Activated CD8-positive, alpha-beta T cell treated with anti-CD3 and anti-CD28 coated beads, Interleukin-2, amount 10 ng/mL, durations not matched to agents 7 days and 5 days (primary cell): ENCODE measurements around the gene PRKCD. TPM values are rescaled to one million over a fixed set of nuclear protein-coding genes. Genes with fewer than 3 reads are reported as not detected.

Source experiments
- ATAC-seq: fragments of 150-1000 bp; cut with Tn5 transposase; one replicate; pipeline ENCODE4 v1.10.0; 2021; ENCODE audit warnings: moderate library complexity
- CTCF ChIA-PET: fragments of 350-600 bp; sonication (Branson Sonifier 250); formaldehyde crosslinking; loops from one replicate; lab custom pipeline; 2021; ENCODE audit warnings: antibody characterized with exemption; lab: Charles Lee
- POLR2A ChIA-PET: fragments of 350-600 bp; sonication (Branson Sonifier 250); formaldehyde crosslinking; loops from one replicate; lab custom pipeline; 2021; ENCODE audit warnings: antibody characterized with exemption; lab: Charles Lee
- DNase-seq: peaks from one replicate; pipeline ENCODE4 v3.0.0-alpha.2; 2020
- H3K27ac Mint-ChIP-seq: one replicate; pipeline ENCODE4 v1.8.0; 2021; ENCODE audit warnings: mild to moderate bottlenecking, mixed read lengths
- H3K27me3 Mint-ChIP-seq: one replicate; pipeline ENCODE4 v1.8.0; 2021; ENCODE audit warnings: low read depth, mixed read lengths
- H3K36me3 Mint-ChIP-seq: one replicate; pipeline ENCODE4 v1.8.0; 2021; ENCODE audit warnings: low read depth, mixed read lengths
- H3K4me1 Mint-ChIP-seq: one replicate; pipeline ENCODE4 v1.8.0; 2021; ENCODE audit warnings: low read depth, mixed read lengths
- H3K4me3 Mint-ChIP-seq: one replicate; pipeline ENCODE4 v1.8.0; 2021; ENCODE audit warnings: mild to moderate bottlenecking, mixed read lengths
- H3K9me3 Mint-ChIP-seq: one replicate; pipeline ENCODE4 v1.8.0; 2022; ENCODE audit warnings: mixed read lengths; ENCODE audit not compliant: insufficient read depth
- total RNA-seq, 2 experiments: library from RNA; stranded (reverse); gene quantifications; one replicate each; pipeline ENCODE4 v1.2.3, GENCODE V29; 2021

PRKCD gene
- total RNA-seq, 2 experiments from 2014 or later = 19.5 to 20.5 TPM

GRCh38 chr3:53195602-53196574, 34.9 kb downstream of the PRKCD start:
- Mint-ChIP-seq H3K27me3 (peaks cover 4% of the 10 kb centered on the region), H3K4me1 (peaks cover 20% of the 10 kb centered on the region), H3K4me3 (no peak overlapping the region), H3K27ac (no peak overlapping the region), H3K36me3 (peaks cover 7% of the 10 kb centered on the region), H3K9me3 (no peaks in the 10 kb centered on the region)
- peak; percentile 60 for DNase-seq
- ChIA-PET CTCF (interaction anchor here (0.6 to 8.7 kb wide), 39 partner anchors 13 to 343 kb away, joined by 3 to 220 read pairs (median 3); partner anchors contain the start of genes DCP1A and PRKCD), POLR2A (interaction anchor here (0.6 to 1.4 kb wide), 2 partner anchors 58 to 82 kb away, joined by 3 read pairs; no protein-coding TSS in a partner anchor)
- peak; percentile 74 for ATAC-seq

GRCh38 chr3:53196575-53197407, 35.8 kb downstream of the PRKCD start:
- Mint-ChIP-seq H3K27me3 (peaks cover 4% of the 10 kb centered on the region), H3K9me3 (no peaks in the 10 kb centered on the region), H3K4me1 (peaks cover 20% of the 10 kb centered on the region), H3K4me3 (no peak overlapping the region), H3K27ac (no peak overlapping the region), H3K36me3 (peaks cover 7% of the 10 kb centered on the region)
- ChIA-PET CTCF (interaction anchor here (0.6 to 8.7 kb wide), 34 partner anchors 12 to 344 kb away, joined by 3 to 220 read pairs (median 4); partner anchors contain the start of genes DCP1A and PRKCD), POLR2A (interaction anchor here (1.4 kb wide), 1 partner anchor 82 kb away, joined by 3 read pairs; no protein-coding TSS in a partner anchor)
- DNase-seq (peak; percentile 43), ATAC-seq (no peak)

- ATAC-seq = no peak
- Mint-ChIP-seq H3K4me3 (no peak overlapping the region), H3K36me3 (no peaks in the 10 kb centered on the region), H3K4me1 (peaks cover 9% of the 10 kb centered on the region), H3K9me3 (no peaks in the 10 kb centered on the region), H3K27me3 (peaks cover 4% of the 10 kb centered on the region), H3K27ac (no peak overlapping the region)
- no peak for DNase-seq
- POLR2A ChIA-PET = no interaction called here
- CTCF ChIA-PET = interaction anchor here (1.0 to 8.7 kb wide), 4 partner anchors 51 to 85 kb away, joined by 3 to 220 read pairs (median 8); no protein-coding TSS in a partner anchor
Observed at GRCh38 chr3:53198256-53198977, 37.4 kb downstream of the PRKCD start.

GRCh38 chr3:53198996-53199395, 38.0 kb downstream of the PRKCD start:
- ChIA-PET CTCF (interaction anchor here (0.7 to 8.7 kb wide), 4 partner anchors 12 to 85 kb away, joined by 3 to 220 read pairs (median 8); no protein-coding TSS in a partner anchor), POLR2A (no interaction called here)
- no peaks in the 10 kb centered on the region for H3K9me3 Mint-ChIP-seq
- H3K4me3 Mint-ChIP-seq = no peak overlapping the region
- no peak overlapping the region for H3K27ac Mint-ChIP-seq
- H3K27me3 Mint-ChIP-seq = peaks cover 4% of the 10 kb centered on the region
- ATAC-seq = no peak
- DNase-seq = no peak
- peaks cover 7% of the 10 kb centered on the region for H3K4me1 Mint-ChIP-seq
- H3K36me3 Mint-ChIP-seq = no peaks in the 10 kb centered on the region

GRCh38 chr3:53199834-53200233, 38.8 kb downstream of the PRKCD start:
- Mint-ChIP-seq H3K27ac (no peak overlapping the region), H3K36me3 (no peaks in the 10 kb centered on the region), H3K9me3 (no peaks in the 10 kb centered on the region), H3K4me3 (no peak overlapping the region), H3K4me1 (peaks cover 7% of the 10 kb centered on the region), H3K27me3 (peaks cover 4% of the 10 kb centered on the region)
- DNase-seq (no peak), ATAC-seq (peak; percentile 33)
- ChIA-PET CTCF (interaction anchor here (0.7 to 8.7 kb wide), 5 partner anchors 11 to 150 kb away, joined by 3 to 220 read pairs (median 3); no protein-coding TSS in a partner anchor), POLR2A (no interaction called here)

- ChIA-PET CTCF (interaction anchor here (1.5 to 8.7 kb wide), 2 partner anchors 87 to 149 kb away, joined by 3 to 220 read pairs; no protein-coding TSS in a partner anchor), POLR2A (interaction anchor here (1.0 kb wide), 1 partner anchor 147 kb away, joined by 6 read pairs; the partner anchor contains the start of gene DCP1A)
- no peak overlapping the region for H3K4me3 Mint-ChIP-seq
- H3K36me3 Mint-ChIP-seq = no peaks in the 10 kb centered on the region
- peaks cover 4% of the 10 kb centered on the region for H3K27me3 Mint-ChIP-seq
- H3K27ac Mint-ChIP-seq = no peak overlapping the region
- ATAC-seq = no peak
- no peaks in the 10 kb centered on the region for H3K9me3 Mint-ChIP-seq
- DNase-seq = no peak
- H3K4me1 Mint-ChIP-seq = peaks cover 5% of the 10 kb centered on the region
Observed at GRCh38 chr3:53200501-53201498, 39.8 kb downstream of the PRKCD start.

- H3K4me3 Mint-ChIP-seq = no peak overlapping the region
- H3K9me3 Mint-ChIP-seq = peaks cover 4% of the 10 kb centered on the region
- ATAC-seq (no peak), DNase-seq (no peak)
- ChIA-PET CTCF (interaction anchor here (8.7 kb wide), 1 partner anchor 89 kb away, joined by 220 read pairs; no protein-coding TSS in a partner anchor), POLR2A (no interaction called here)
- H3K36me3 Mint-ChIP-seq = no peaks in the 10 kb centered on the region
- no peaks in the 10 kb centered on the region for H3K4me1 Mint-ChIP-seq
- H3K27me3 Mint-ChIP-seq = peaks cover 9% of the 10 kb centered on the region
- H3K27ac Mint-ChIP-seq = no peak overlapping the region
Observed at GRCh38 chr3:53202331-53203015, 41.5 kb downstream of the PRKCD start.

- H3K36me3 Mint-ChIP-seq = peaks cover 2% of the 10 kb centered on the region
- no peaks in the 10 kb centered on the region for H3K4me1 Mint-ChIP-seq
- H3K9me3 Mint-ChIP-seq = peaks cover 9% of the 10 kb centered on the region
- H3K27ac Mint-ChIP-seq = no peak overlapping the region
- DNase-seq (no peak), ATAC-seq (no peak)
- H3K4me3 Mint-ChIP-seq = no peak overlapping the region
- ChIA-PET POLR2A (no interaction called here), CTCF (interaction anchor here (1.0 to 1.5 kb wide), 3 partner anchors 8 to 98 kb away, joined by 3 to 6 read pairs (median 3); no protein-coding TSS in a partner anchor)
- H3K27me3 Mint-ChIP-seq = peaks cover 9% of the 10 kb centered on the region
Observed at GRCh38 chr3:53211706-53212702, 51.0 kb downstream of the PRKCD start.

GRCh38 chr3:53213276-53213675, 52.3 kb downstream of the PRKCD start:
- H3K27ac Mint-ChIP-seq = no peak overlapping the region
- ATAC-seq = no peak

More at GRCh38 chr3:53213276-53213675, 52.3 kb downstream of the PRKCD start:
- CTCF ChIA-PET = no interaction called here
- H3K36me3 Mint-ChIP-seq = peaks cover 2% of the 10 kb centered on the region
- no peaks in the 10 kb centered on the region for H3K9me3 Mint-ChIP-seq
- H3K4me1 Mint-ChIP-seq = no peaks in the 10 kb centered on the region
- no peak for DNase-seq
- no peak overlapping the region for H3K4me3 Mint-ChIP-seq
- POLR2A ChIA-PET = no interaction called here
- peaks cover 3% of the 10 kb centered on the region for H3K27me3 Mint-ChIP-seq
